KMS-11 (cell line): ENCODE measurements around the gene LCP2.
A peak's percentile ranks its signal among the peaks of the same experiment; 100 is the strongest.

Experiments
- H2AFZ ChIP-seq: fragments of 200-600 bp; sonication (generic); 2 replicates; pipeline ENCODE4 v1.6.1; 2016; ENCODE audit warnings: antibody characterized with exemption, mixed run types, low read depth
- H3K27ac ChIP-seq: fragments of 200-600 bp; sonication (generic); 2 replicates; pipeline ENCODE4 v1.6.1; 2016; ENCODE audit warnings: mild to moderate bottlenecking, mixed run types
- H3K27me3 ChIP-seq: fragments of 200-600 bp; sonication (generic); 2 replicates; pipeline ENCODE4 v1.6.1; 2017; ENCODE audit warnings: mild to moderate bottlenecking, low read depth, mixed run types, moderate library complexity; ENCODE audit not compliant: insufficient read depth
- H3K36me3 ChIP-seq: fragments of 200-600 bp; sonication (generic); 2 replicates; pipeline ENCODE4 v1.6.1; 2017; ENCODE audit warnings: mild to moderate bottlenecking, mixed run types; ENCODE audit not compliant: insufficient read depth
- H3K4me1 ChIP-seq: fragments of 200-600 bp; sonication (generic); 2 replicates; pipeline ENCODE4 v1.6.1; 2016; ENCODE audit warnings: mild to moderate bottlenecking, low read depth, mixed run types; ENCODE audit not compliant: poor library complexity, severe bottlenecking
- H3K4me2 ChIP-seq: fragments of 200-600 bp; sonication (generic); 2 replicates; pipeline ENCODE4 v1.7.0; 2016; ENCODE audit warnings: mild to moderate bottlenecking, mixed run types
- H3K4me3 ChIP-seq: fragments of 200-600 bp; sonication (generic); IDR thresholded peaks from 2 replicates; pipeline ENCODE4 v1.6.1; 2017; ENCODE audit warnings: low read depth, low read length, mixed read lengths; ENCODE audit not compliant: insufficient read depth
- H3K79me2 ChIP-seq: fragments of 200-600 bp; sonication (generic); 2 replicates; pipeline ENCODE4 v1.6.1; 2016; ENCODE audit warnings: low read depth, mixed run types; ENCODE audit not compliant: insufficient read depth
- H3K9ac ChIP-seq: fragments of 200-600 bp; sonication (generic); 2 replicates; pipeline ENCODE4 v1.6.1; 2016; ENCODE audit warnings: mild to moderate bottlenecking, mixed run types
- H4K20me1 ChIP-seq: fragments of 200-600 bp; sonication (generic); 2 replicates; pipeline ENCODE4 v1.6.1; 2016; ENCODE audit warnings: mild to moderate bottlenecking, mixed run types; ENCODE audit not compliant: insufficient read depth
- CTCF ChIP-seq: fragments of 200-600 bp; sonication (generic); conservative IDR thresholded peaks from 2 replicates; pipeline ENCODE4 v1.6.1; 2017; ENCODE audit warnings: low read depth, mild to moderate bottlenecking, antibody characterized with exemption, low read length, moderate library complexity, mixed read lengths

LCP2 gene

GRCh38 chr5:170270293-170271069 lies 27.1 kb downstream of the LCP2 start:
- no peak overlapping the region for H3K9ac ChIP-seq
- no peak overlapping the region for H2AFZ ChIP-seq
- H3K4me3 ChIP-seq, result no peak overlapping the region
- no peak overlapping the region for H3K4me2 ChIP-seq
- H3K36me3 ChIP-seq, result no peaks in the 10 kb centered on the region
- H4K20me1 ChIP-seq, result no peaks in the 10 kb centered on the region
- no peaks in the 10 kb centered on the region for H3K4me1 ChIP-seq
- H3K27me3 ChIP-seq, result no peaks in the 10 kb centered on the region
- H3K79me2 ChIP-seq, result no peaks in the 10 kb centered on the region
- TF ChIP-seq CTCF, result no peak
- H3K27ac ChIP-seq, result no peak overlapping the region

GRCh38 chr5:170269579-170269978 lies 28.0 kb downstream of the LCP2 start:
- Histone ChIP-seq H3K9ac (no peak overlapping the region), H3K4me3 (no peak overlapping the region), H3K4me2 (no peak overlapping the region), H3K27me3 (no peaks in the 10 kb centered on the region), H2AFZ (no peak overlapping the region), H4K20me1 (no peaks in the 10 kb centered on the region), H3K79me2 (no peaks in the 10 kb centered on the region), H3K27ac (no peak overlapping the region), H3K36me3 (no peaks in the 10 kb centered on the region), H3K4me1 (no peaks in the 10 kb centered on the region)
- no peak for TF ChIP-seq CTCF

- TF ChIP-seq CTCF, result no peak
- H2AFZ ChIP-seq, result no peak overlapping the region
- H3K27ac ChIP-seq, result no peak overlapping the region
- no peaks in the 10 kb centered on the region for H3K36me3 ChIP-seq
- no peak overlapping the region for H3K4me3 ChIP-seq
- no peak overlapping the region for H3K9ac ChIP-seq
- no peaks in the 10 kb centered on the region for H4K20me1 ChIP-seq
- H3K4me2 ChIP-seq, result no peak overlapping the region
- H3K27me3 ChIP-seq, result no peaks in the 10 kb centered on the region
- no peaks in the 10 kb centered on the region for H3K79me2 ChIP-seq
- no peaks in the 10 kb centered on the region for H3K4me1 ChIP-seq
Observed at GRCh38 chr5:170268884-170269283, 28.7 kb downstream of the LCP2 start.

- no peak overlapping the region; the same call in 1 of the 2 replicates for H2AFZ ChIP-seq
- H3K36me3 ChIP-seq, result no peaks in the 10 kb centered on the region
- no peaks in the 10 kb centered on the region for H4K20me1 ChIP-seq
- no peaks in the 10 kb centered on the region for H3K79me2 ChIP-seq
- no peaks in the 10 kb centered on the region for H3K4me1 ChIP-seq
- H3K4me2 ChIP-seq, result no peak overlapping the region
- no peak overlapping the region for H3K27ac ChIP-seq
- no peak overlapping the region for H3K4me3 ChIP-seq
- H3K27me3 ChIP-seq, result no peaks in the 10 kb centered on the region
- no peak overlapping the region for H3K9ac ChIP-seq
- TF ChIP-seq CTCF, result 0 out of 2 replicates have a peak, but pooled peaks have one; percentile 2
Observed at GRCh38 chr5:170268153-170268689, 29.4 kb downstream of the LCP2 start.
